DMS153 treated with DMSO at 0.1 percent for 48 hours (cell line): ENCODE data around the gene NBEA.

Experiments used
- DNase-seq: peaks from one replicate; lab custom pipeline; 2025; ENCODE audit not compliant: unreplicated experiment; lab: John Stamatoyannopoulos, UW

NBEA gene

GRCh38 chr13:35561540-35561939 lies 619.5 kb downstream of the NBEA start:
- no peak for DNase-seq

GRCh38 chr13:35565273-35565672 lies 623.2 kb downstream of the NBEA start:
- no peak for DNase-seq

- DNase-seq, result no peak
Observed at GRCh38 chr13:35566340-35566739, 624.3 kb downstream of the NBEA start.

- no peak for DNase-seq
Observed at GRCh38 chr13:35567406-35567980, 625.4 kb downstream of the NBEA start.

- DNase-seq, result no peak
Observed at GRCh38 chr13:35573639-35574038, 631.6 kb downstream of the NBEA start.

GRCh38 chr13:35592457-35592856 lies 650.4 kb downstream of the NBEA start:
- DNase-seq, result no peak

GRCh38 chr13:35593651-35594050 lies 651.6 kb downstream of the NBEA start:
- no peak for DNase-seq

GRCh38 chr13:35594096-35594495 lies 652.0 kb downstream of the NBEA start:
- DNase-seq, result no peak

- no peak for DNase-seq
Observed at GRCh38 chr13:35595181-35595580, 653.1 kb downstream of the NBEA start.

- DNase-seq, result no peak
Observed at GRCh38 chr13:35596321-35597030, 654.4 kb downstream of the NBEA start.

GRCh38 chr13:35597451-35597850 lies 655.4 kb downstream of the NBEA start:
- DNase-seq, result no peak

- no peak for DNase-seq
Observed at GRCh38 chr13:35598233-35598632, 656.2 kb downstream of the NBEA start.

GRCh38 chr13:35598790-35599369 lies 656.8 kb downstream of the NBEA start:
- no peak for DNase-seq

- DNase-seq, result no peak
Observed at GRCh38 chr13:35599384-35599783, 657.3 kb downstream of the NBEA start.

GRCh38 chr13:35600137-35600536 lies 658.1 kb downstream of the NBEA start:
- no peak for DNase-seq

GRCh38 chr13:35603593-35604285 lies 661.7 kb downstream of the NBEA start:
- no peak for DNase-seq

GRCh38 chr13:35614666-35615065 lies 672.6 kb downstream of the NBEA start:
- no peak for DNase-seq

- DNase-seq, result no peak
Observed at GRCh38 chr13:35617420-35617819, 675.4 kb downstream of the NBEA start.

GRCh38 chr13:35618565-35619083 lies 676.6 kb downstream of the NBEA start:
- no peak for DNase-seq

- DNase-seq, result no peak
Observed at GRCh38 chr13:35621989-35622388, 679.9 kb downstream of the NBEA start.

- no peak for DNase-seq
Observed at GRCh38 chr13:35629026-35629425, 687.0 kb downstream of the NBEA start.
